ENCODE measurements around the gene TICAM1.
A peak's percentile ranks its signal among the peaks of the same experiment; 100 is the strongest.

TICAM1 gene

GRCh38 chr19:4768934-4769777 is 62.4 kb downstream of the TICAM1 start:
- peak; percentile 89 to 97 for DNase-seq

All from cerebellar nuclear complex (tissue), 1 donor.